HEK293T (cell line): ENCODE results near the gene C19orf38.

Experiments used
- PKNOX1 ChIP-seq: fragments of 450-650 bp; IDR thresholded peaks from 2 replicates; pipeline ENCODE4 v1.6.1; 2016
- SUZ12 ChIP-seq: fragments of 450-650 bp; IDR thresholded peaks from 2 replicates; pipeline ENCODE4 v1.6.1; 2016; ENCODE audit warnings: mild to moderate bottlenecking

GRCh38 chr19:10889880-10890279, 41.7 kb downstream of the C19orf38 start:
- no peak for TF ChIP-seq PKNOX1
- no peak for TF ChIP-seq SUZ12
